ENCODE results near the gene QSER1.
"Not testable (repeated sequence)": the region's sequence is repeated elsewhere in the genome, so short reads cannot be mapped to it uniquely, and the experiment has no call there.

QSER1 gene

DNA sequence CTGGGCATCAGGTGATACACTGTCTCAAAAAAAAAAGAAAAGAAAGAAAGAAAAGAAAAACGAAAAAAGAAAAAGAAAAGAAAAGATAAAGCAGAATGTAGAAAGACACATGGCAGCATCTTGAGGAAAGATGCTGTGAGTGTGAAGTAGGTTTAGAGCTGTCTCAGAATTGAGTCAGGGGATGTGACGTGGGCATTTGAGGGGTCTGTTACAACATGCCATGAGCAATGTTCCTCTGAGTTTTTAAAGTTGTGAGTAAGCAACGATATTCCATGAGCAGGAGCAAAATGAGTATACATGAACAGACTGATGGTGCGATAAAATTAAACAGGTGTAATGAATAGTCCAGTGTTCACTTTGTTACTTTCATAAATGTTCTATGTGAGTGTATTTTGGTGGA, 11.3 kb upstream of the QSER1 start:
- in situ Hi-C loops (cut with MboI; ENCODE audit: low pct_unique_long_range_greater_than_20kb, low sequenced_read_pairs, unreplicated experiment) = no loop called here
- no peak for DNase-seq (ENCODE audit: low spot score)
- TF ChIP-seq, protein P1, sequence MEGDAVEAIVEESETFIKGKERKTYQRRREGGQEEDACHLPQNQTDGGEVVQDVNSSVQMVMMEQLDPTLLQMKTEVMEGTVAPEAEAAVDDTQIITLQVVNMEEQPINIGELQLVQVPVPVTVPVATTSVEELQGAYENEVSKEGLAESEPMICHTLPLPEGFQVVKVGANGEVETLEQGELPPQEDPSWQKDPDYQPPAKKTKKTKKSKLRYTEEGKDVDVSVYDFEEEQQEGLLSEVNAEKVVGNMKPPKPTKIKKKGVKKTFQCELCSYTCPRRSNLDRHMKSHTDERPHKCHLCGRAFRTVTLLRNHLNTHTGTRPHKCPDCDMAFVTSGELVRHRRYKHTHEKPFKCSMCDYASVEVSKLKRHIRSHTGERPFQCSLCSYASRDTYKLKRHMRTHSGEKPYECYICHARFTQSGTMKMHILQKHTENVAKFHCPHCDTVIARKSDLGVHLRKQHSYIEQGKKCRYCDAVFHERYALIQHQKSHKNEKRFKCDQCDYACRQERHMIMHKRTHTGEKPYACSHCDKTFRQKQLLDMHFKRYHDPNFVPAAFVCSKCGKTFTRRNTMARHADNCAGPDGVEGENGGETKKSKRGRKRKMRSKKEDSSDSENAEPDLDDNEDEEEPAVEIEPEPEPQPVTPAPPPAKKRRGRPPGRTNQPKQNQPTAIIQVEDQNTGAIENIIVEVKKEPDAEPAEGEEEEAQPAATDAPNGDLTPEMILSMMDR (IDR thresholded peaks at IDR 0.05; ENCODE audit: extremely low read depth, insufficient read depth, missing control alignments) = no peak

GRCh38 chr11:32883421-32883820, 9.2 kb upstream of the QSER1 start:
- no peak for DNase-seq (ENCODE audit: low spot score)
- TF ChIP-seq, protein P1 (IDR thresholded peaks at IDR 0.05; ENCODE audit: extremely low read depth, insufficient read depth, missing control alignments) = no peak
- in situ Hi-C loops (cut with MboI; ENCODE audit: low pct_unique_long_range_greater_than_20kb, low sequenced_read_pairs, unreplicated experiment) = no loop called here

DNA sequence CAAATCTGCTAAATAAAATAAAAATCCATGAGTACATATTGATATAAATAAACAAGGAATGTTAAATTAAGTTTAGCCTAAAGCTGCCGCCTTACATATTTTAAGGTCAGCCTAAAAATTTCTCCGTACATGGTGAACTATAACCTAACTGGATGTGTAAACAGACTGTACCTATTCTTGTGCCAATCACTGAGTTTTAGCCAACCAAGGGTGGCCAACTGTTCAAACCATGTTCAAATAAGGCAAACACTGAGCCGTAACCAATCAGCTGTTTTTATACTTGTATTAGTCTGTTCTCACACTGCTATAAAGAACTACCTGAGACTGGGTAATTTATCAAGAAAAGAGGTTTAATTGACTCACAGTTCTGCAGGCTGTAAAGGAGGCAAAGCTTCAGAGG, 8.6 kb upstream of the QSER1 start:
- no peak for DNase-seq (ENCODE audit: low spot score)
- TF ChIP-seq, protein P1 (IDR thresholded peaks at IDR 0.05; ENCODE audit: extremely low read depth, insufficient read depth, missing control alignments) = no peak
- in situ Hi-C loops (cut with MboI; ENCODE audit: low pct_unique_long_range_greater_than_20kb, low sequenced_read_pairs, unreplicated experiment) = no loop called here

- in situ Hi-C loops (cut with MboI; ENCODE audit: low pct_unique_long_range_greater_than_20kb, low sequenced_read_pairs, unreplicated experiment) = no loop called here
- no peak for DNase-seq (ENCODE audit: low spot score)
- TF ChIP-seq, protein P1 (IDR thresholded peaks at IDR 0.05; ENCODE audit: extremely low read depth, insufficient read depth, missing control alignments) = peak; percentile 57
Observed at GRCh38 chr11:32884770-32885384, 7.7 kb upstream of the QSER1 start.

GRCh38 chr11:32885556-32885955, 7.1 kb upstream of the QSER1 start:
- in situ Hi-C loops (cut with MboI; ENCODE audit: low pct_unique_long_range_greater_than_20kb, low sequenced_read_pairs, unreplicated experiment) = no loop called here
- DNase-seq (ENCODE audit: low spot score) = no peak
- TF ChIP-seq, protein P1 (IDR thresholded peaks at IDR 0.05; ENCODE audit: extremely low read depth, insufficient read depth, missing control alignments) = no peak

GRCh38 chr11:32886180-32886579, 6.4 kb upstream of the QSER1 start:
- TF ChIP-seq, protein P1 (IDR thresholded peaks at IDR 0.05; ENCODE audit: extremely low read depth, insufficient read depth, missing control alignments) = no peak
- in situ Hi-C loops (cut with MboI; ENCODE audit: low pct_unique_long_range_greater_than_20kb, low sequenced_read_pairs, unreplicated experiment) = no loop called here

DNA sequence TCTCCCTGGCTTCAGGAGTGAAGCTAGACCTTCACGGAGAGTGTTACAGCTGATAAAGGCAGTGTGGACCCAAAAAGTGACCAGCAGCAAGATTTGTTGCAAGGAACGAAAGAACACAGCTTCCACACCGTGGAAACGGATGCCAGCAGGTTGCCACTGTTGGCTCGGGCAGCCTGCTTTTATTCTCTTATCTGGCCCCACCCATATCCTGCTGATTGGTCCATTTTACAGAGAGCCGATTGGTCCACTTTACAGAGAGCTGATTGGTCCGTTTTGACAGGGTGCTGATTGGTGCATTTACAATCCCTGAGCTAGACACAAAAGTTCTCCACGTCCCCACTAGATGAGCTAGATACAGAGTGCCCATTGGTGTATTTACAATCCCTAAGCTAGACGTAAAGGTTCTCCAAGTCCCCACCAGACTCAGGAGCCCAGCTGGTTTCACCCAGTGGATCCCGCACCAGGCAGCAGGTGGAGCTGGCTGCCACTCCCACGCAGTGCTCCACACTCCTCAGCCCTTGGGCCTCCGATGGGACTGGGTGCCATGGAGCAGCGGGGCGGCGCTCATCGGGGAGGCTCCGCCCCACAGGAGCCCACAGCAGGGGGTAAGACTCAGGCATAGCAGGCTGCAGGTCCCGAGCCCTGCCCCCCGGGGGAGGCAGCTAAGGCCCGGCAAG, 4.8 kb upstream of the QSER1 start:
- in situ Hi-C loops (cut with MboI; ENCODE audit: low pct_unique_long_range_greater_than_20kb, low sequenced_read_pairs, unreplicated experiment); DNase-seq (ENCODE audit: low spot score): not testable (repeated sequence)

More at GRCh38 chr11:32886180-32886579, 6.4 kb upstream of the QSER1 start:
- DNase-seq (ENCODE audit: low spot score) = no peak

- in situ Hi-C loops (cut with MboI; ENCODE audit: low pct_unique_long_range_greater_than_20kb, low sequenced_read_pairs, unreplicated experiment) = not testable (repeated sequence)
Observed at GRCh38 chr11:32888384-32888710, 4.3 kb upstream of the QSER1 start.

More at GRCh38 chr11:32888384-32888710, 4.3 kb upstream of the QSER1 start:
- not testable (repeated sequence) for DNase-seq (ENCODE audit: low spot score)
